ENCODE data around the gene PTPRN2. TPM values are rescaled to one million over a fixed set of nuclear protein-coding genes. Genes with fewer than 3 reads are reported as not detected.

Gene PTPRN2
- total and polyA plus RNA-seq, 2 of the 8 experiments (the other 6 are each of a cell fraction or from before 2014, with no cell fraction given): 2.6 to 4.5 TPM

- no peak overlapping the region for H3K14ac ChIP-seq (ENCODE audit: insufficient read length)
- 76% methylated on average over 6 of the region's 6 CpGs; no CpG with 5 or more reads in 1 of the 2 experiments for WGBS, 2 experiments (ENCODE audit: extremely low coverage in 1 of 2, insufficient coverage in 1 of 2, insufficient read length in 1 of 2, insufficient replicate concordance in 2 of 2, low coverage in 1 of 2, low lambda C conversion rate in 2 of 2, missing lambda C conversion rate in 1 of 2)
- no peak overlapping the region for H4K91ac ChIP-seq (replicated peaks; ENCODE audit: insufficient read length, low read length)
- no peak for TF ChIP-seq PHF8 (conservative IDR thresholded peaks at IDR 0.05; ENCODE audit: low read depth, low read length)
- TF ChIP-seq BACH1 (IDR thresholded peaks at IDR 0.05; ENCODE audit: low read length): no peak
- no peak for TF ChIP-seq SP4 (IDR thresholded peaks at IDR 0.05; ENCODE audit: low read length)
- TF ChIP-seq JUND (IDR thresholded peaks at IDR 0.05; ENCODE audit: low read length): no peak
- TF ChIP-seq, protein P1, sequence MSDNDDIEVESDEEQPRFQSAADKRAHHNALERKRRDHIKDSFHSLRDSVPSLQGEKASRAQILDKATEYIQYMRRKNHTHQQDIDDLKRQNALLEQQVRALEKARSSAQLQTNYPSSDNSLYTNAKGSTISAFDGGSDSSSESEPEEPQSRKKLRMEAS (IDR thresholded peaks at IDR 0.05): no peak
- TF ChIP-seq GTF2F1 (IDR thresholded peaks at IDR 0.05; ENCODE audit: borderline replicate concordance, low read depth, low read length): no peak
- TF ChIP-seq CHD1 (IDR thresholded peaks at IDR 0.05; ENCODE audit: low read depth, low read length): no peak
- TF ChIP-seq SIX5 (IDR thresholded peaks at IDR 0.05; ENCODE audit: low read depth, low read length): no peak
- no peak for TF ChIP-seq TAF7 (optimal IDR thresholded peaks at IDR 0.05; ENCODE audit: borderline replicate concordance, low read depth, low read length)
- no peak for TF ChIP-seq POLR2AphosphoS5 (IDR thresholded peaks at IDR 0.05; ENCODE audit: low read depth, low read length)
- TF ChIP-seq FOSL1 (IDR thresholded peaks at IDR 0.05; ENCODE audit: insufficient read depth, low read depth, low read length): no peak
- no peak overlapping the region for H2BK20ac ChIP-seq (ENCODE audit: low read length)
- H2BK15ac ChIP-seq (ENCODE audit: low read length): no peak overlapping the region
- no peak for DNase-seq (ENCODE audit: low read depth in 1 of 2, low spot score in 2 of 2)
- CTCF ChIA-PET (ENCODE audit: partially characterized antibody): interaction anchor here (1.8 kb wide), 1 partner anchor 9 kb away, joined by 5 read pairs; no protein-coding TSS in a partner anchor
- no peak overlapping the region for H3K23ac ChIP-seq (ENCODE audit: insufficient read length)
- no peak overlapping the region for H3K18ac ChIP-seq (ENCODE audit: extremely low read depth, low read length)
- no peak overlapping the region for H2AFZ ChIP-seq (ENCODE audit: low read length)
- no peak overlapping the region for H3K4me2 ChIP-seq (ENCODE audit: insufficient read depth in 1 of 2, low read depth in 2 of 2, low read length in 2 of 2)
- peaks cover 0 to 6% (median 3%) of the 10 kb centered on the region in 4 experiments; a peak in 3 of 7 replicates for H3K4me1 ChIP-seq (replicated peaks in 1 of 4; ENCODE audit: control insufficient read depth in 3 of 4, insufficient read depth in 4 of 4, low read length in 3 of 4)
- H4K8ac ChIP-seq (ENCODE audit: extremely low read depth, insufficient read depth, low read length): no peak overlapping the region
- H2BK5ac ChIP-seq (ENCODE audit: low read depth, low read length): no peak overlapping the region
- no peaks in the 10 kb centered on the region for H4K20me1 ChIP-seq (replicated peaks in 1 of 2; ENCODE audit: control insufficient read depth in 1 of 2, insufficient read depth in 2 of 2, low read length in 2 of 2)
- no peak overlapping the region for H2AK5ac ChIP-seq (ENCODE audit: low read depth, low read length)
- no peaks in the 10 kb centered on the region for H3K79me1 ChIP-seq (ENCODE audit: low read depth, low read length)
- H3K27me3 ChIP-seq (replicated peaks in 1 of 4; ENCODE audit: control insufficient read depth in 3 of 4, extremely low read depth in 1 of 4, insufficient read depth in 3 of 4, low read length in 3 of 4): no peaks in the 10 kb centered on the region
- H3K56ac ChIP-seq (replicated peaks; ENCODE audit: insufficient read length, low read depth, low read length): no peak overlapping the region
- no peaks in the 10 kb centered on the region for H3K36me3 ChIP-seq (ENCODE audit: control insufficient read depth in 2 of 4, insufficient read depth in 4 of 4, low read length in 3 of 4)
- no peaks in the 10 kb centered on the region for H3K23me2 ChIP-seq (ENCODE audit: low read depth, low read length)
- no peak overlapping the region for H2BK12ac ChIP-seq (ENCODE audit: low read depth, low read length)
- no peak overlapping the region for H3K9ac ChIP-seq (replicated peaks in 1 of 4; ENCODE audit: extremely low read depth in 1 of 4, low read depth in 3 of 4, low read length in 3 of 4)
- H3K4ac ChIP-seq (replicated peaks; ENCODE audit: insufficient read length, low read depth, low read length): no peak overlapping the region
- no peak overlapping the region for H3K27ac ChIP-seq (ENCODE audit: low read depth, low read length)
- no peak for FAIRE-seq
- peaks cover 14 to 33% of the 10 kb centered on the region in 2 experiments for H3K9me3 ChIP-seq (ENCODE audit: insufficient read depth in 2 of 2, low read depth in 1 of 2, low read length in 1 of 2)
- H3K4me3 ChIP-seq (ENCODE audit: extremely low read depth in 1 of 4, insufficient read depth in 2 of 4, low read depth in 3 of 4, low read length in 4 of 4): no peak overlapping the region
- POLR2A ChIA-PET (ENCODE audit: partially characterized antibody): no interaction called here
- no peak overlapping the region for H4K5ac ChIP-seq (ENCODE audit: insufficient read length, low read depth, low read length)
- no peaks in the 10 kb centered on the region for H3K79me2 ChIP-seq (ENCODE audit: control insufficient read depth in 1 of 2, insufficient read depth in 2 of 2, low read length in 2 of 2)
- H2BK120ac ChIP-seq (replicated peaks; ENCODE audit: low read depth, low read length): no peak overlapping the region
These were observed 702.5 kb downstream of the PTPRN2 start for GRCh38 chr7:157885140-157885539.

All from H1 (cell line).